ENCODE data around the gene COLEC12.

DNA sequence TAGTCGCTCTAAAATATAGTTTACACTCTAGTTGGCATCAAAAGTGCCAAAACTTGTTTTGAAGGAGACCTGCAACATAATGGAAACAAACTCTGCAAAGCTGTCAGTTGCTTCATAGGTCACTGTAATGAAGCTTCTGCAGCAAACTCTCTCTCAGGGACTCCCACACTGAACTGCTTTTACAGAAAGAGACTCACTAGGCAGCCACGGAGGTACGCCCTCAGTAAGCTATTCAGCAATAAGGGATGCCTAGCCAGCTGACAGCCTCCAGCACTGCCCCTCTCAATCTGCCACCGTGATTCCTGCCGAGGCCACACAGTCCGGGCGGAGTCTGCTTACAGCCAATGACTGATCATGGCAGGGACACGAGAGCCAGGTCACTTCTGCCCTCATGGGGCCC is 51.1 kb downstream of the COLEC12 start:
- TF ChIP-seq POLR2A (IDR thresholded peaks at IDR 0.05) = peak in 1 of 4 donors; percentile 45
- no peak for TF ChIP-seq POLR2AphosphoS5 (IDR thresholded peaks at IDR 0.05)
- TF ChIP-seq, protein P1, sequence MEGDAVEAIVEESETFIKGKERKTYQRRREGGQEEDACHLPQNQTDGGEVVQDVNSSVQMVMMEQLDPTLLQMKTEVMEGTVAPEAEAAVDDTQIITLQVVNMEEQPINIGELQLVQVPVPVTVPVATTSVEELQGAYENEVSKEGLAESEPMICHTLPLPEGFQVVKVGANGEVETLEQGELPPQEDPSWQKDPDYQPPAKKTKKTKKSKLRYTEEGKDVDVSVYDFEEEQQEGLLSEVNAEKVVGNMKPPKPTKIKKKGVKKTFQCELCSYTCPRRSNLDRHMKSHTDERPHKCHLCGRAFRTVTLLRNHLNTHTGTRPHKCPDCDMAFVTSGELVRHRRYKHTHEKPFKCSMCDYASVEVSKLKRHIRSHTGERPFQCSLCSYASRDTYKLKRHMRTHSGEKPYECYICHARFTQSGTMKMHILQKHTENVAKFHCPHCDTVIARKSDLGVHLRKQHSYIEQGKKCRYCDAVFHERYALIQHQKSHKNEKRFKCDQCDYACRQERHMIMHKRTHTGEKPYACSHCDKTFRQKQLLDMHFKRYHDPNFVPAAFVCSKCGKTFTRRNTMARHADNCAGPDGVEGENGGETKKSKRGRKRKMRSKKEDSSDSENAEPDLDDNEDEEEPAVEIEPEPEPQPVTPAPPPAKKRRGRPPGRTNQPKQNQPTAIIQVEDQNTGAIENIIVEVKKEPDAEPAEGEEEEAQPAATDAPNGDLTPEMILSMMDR (IDR thresholded peaks at IDR 0.05) = no peak
